GM23248 (cell line): ENCODE results near the gene SEC14L1. TPM values are rescaled to one million over a fixed set of nuclear protein-coding genes. Genes with fewer than 3 reads are reported as not detected.
A peak's percentile ranks its signal among the peaks of the same experiment; 100 is the strongest.
"Not testable (repeated sequence)": the region's sequence is repeated elsewhere in the genome, so short reads cannot be mapped to it uniquely, and the experiment has no call there.

Experiments
- DNase-seq: peaks from one replicate; pipeline ENCODE4 v3.0.0-alpha.2; 2015
- H2AFZ ChIP-seq: fragments of 200-600 bp; sonication (generic); 2 replicates; pipeline ENCODE4 v1.6.1; 2016; ENCODE audit warnings: antibody characterized with exemption
- H3F3A ChIP-seq: fragments of 200-600 bp; sonication (generic); 2 replicates; pipeline ENCODE4 v1.6.1; 2016; ENCODE audit warnings: mild to moderate bottlenecking, antibody characterized with exemption, mixed run types; ENCODE audit not compliant: insufficient read depth
- H3K27ac ChIP-seq: fragments of 200-600 bp; sonication (generic); 2 replicates; pipeline ENCODE4 v1.5.1; 2016; ENCODE audit warnings: mild to moderate bottlenecking
- H3K27me3 ChIP-seq: fragments of 200-600 bp; sonication (generic); replicated peaks from 2 replicates; pipeline ENCODE4 v1.6.1; 2016; ENCODE audit warnings: mild to moderate bottlenecking; ENCODE audit not compliant: insufficient read depth
- H3K36me3 ChIP-seq: fragments of 200-600 bp; sonication (generic); 2 replicates; pipeline ENCODE4 v1.6.1; 2016; ENCODE audit warnings: low read depth, mild to moderate bottlenecking
- H3K4me1 ChIP-seq: fragments of 200-600 bp; sonication (generic); 2 replicates; pipeline ENCODE4 v1.6.1; 2016; ENCODE audit warnings: mild to moderate bottlenecking; ENCODE audit not compliant: insufficient read depth
- H3K4me2 ChIP-seq: fragments of 200-600 bp; sonication (generic); one replicate; pipeline ENCODE4 v1.6.1; 2016; ENCODE audit warnings: mild to moderate bottlenecking; ENCODE audit not compliant: unreplicated experiment
- H3K4me3 ChIP-seq: fragments of 200-600 bp; sonication (generic); 2 replicates; pipeline ENCODE4 v1.5.1; 2016; ENCODE audit warnings: mild to moderate bottlenecking
- H3K79me2 ChIP-seq: fragments of 200-600 bp; sonication (generic); 2 replicates; pipeline ENCODE4 v1.6.1; 2016; ENCODE audit warnings: mild to moderate bottlenecking; ENCODE audit not compliant: insufficient read depth
- H3K9ac ChIP-seq: fragments of 200-600 bp; sonication (generic); 2 replicates; pipeline ENCODE4 v1.6.1; 2016; ENCODE audit warnings: mild to moderate bottlenecking
- H3K9me2 ChIP-seq: fragments of 200-600 bp; sonication (generic); 2 replicates; pipeline ENCODE4 v1.6.1; 2016; ENCODE audit warnings: mixed run types, mild to moderate bottlenecking, moderate library complexity; ENCODE audit not compliant: insufficient read depth
- H3K9me3 ChIP-seq: fragments of 200-600 bp; sonication (generic); one replicate; pipeline ENCODE4 v1.6.1; 2017; ENCODE audit warnings: low read depth
- H4K20me1 ChIP-seq: fragments of 200-600 bp; sonication (generic); 2 replicates; pipeline ENCODE4 v1.6.0; 2016; ENCODE audit not compliant: insufficient read depth
- EZH2 ChIP-seq: fragments of 200-600 bp; sonication (generic); IDR thresholded peaks from 2 replicates; pipeline ENCODE4 v1.6.1; 2018; ENCODE audit warnings: antibody characterized with exemption, mild to moderate bottlenecking; ENCODE audit not compliant: insufficient read depth, poor library complexity, severe bottlenecking
- EZH2phosphoT487 ChIP-seq: fragments of 200-600 bp; sonication (generic); IDR thresholded peaks from 2 replicates; pipeline ENCODE4 v1.6.1; 2018; ENCODE audit warnings: antibody characterized with exemption, moderate library complexity, mild to moderate bottlenecking, low read depth; ENCODE audit not compliant: insufficient read depth
- WGBS, 2 experiments: methylation state at CpG; one replicate each; pipeline ENCODE4 v1.1.6; 2015 to 2017; ENCODE audit warnings: low lambda C conversion rate in 2 of 2, low coverage in 1 of 2; ENCODE audit errors: missing lambda C conversion rate in 2 of 2; 5-methylcytosine and 5-hydroxymethylcytosine counted together
- in situ Hi-C: fragments of 300-500 bp; cut with MboI; formaldehyde crosslinking; loops from 2 replicates; pipeline ENCODE4 v1.15.0; 2020
- polyA plus RNA-seq: library from polyadenylated mRNA; unstranded; fragments of >200 nt; fragmentation: Nextera tagmentation; extraction: Ambion mirVana; gene quantifications from 2 replicates; pipeline ENCODE4 v1.2.1, GENCODE V29; 2016
- total RNA-seq: library from RNA; depleted of rRNA; stranded (reverse); fragments of >200 nt; shearing (Covaris generic); gene quantifications from 2 replicates; pipeline ENCODE4 v1.2.3, GENCODE V29; 2014

The SEC14L1 gene
- total and polyA plus RNA-seq, 2 experiments from 2014 or later = 24.4 to 26.8 TPM

GRCh38 chr17:77148077-77148939 is 7.5 kb downstream of the SEC14L1 start:
- Histone ChIP-seq H3K9me3 (no peaks in the 10 kb centered on the region), H3K4me3 (no peak overlapping the region), H2AFZ (no peak overlapping the region), H4K20me1 (no peaks in the 10 kb centered on the region), H3K27me3 (no peaks in the 10 kb centered on the region), H3K79me2 (peaks cover 94% of the 10 kb centered on the region), H3K9me2 (no peaks in the 10 kb centered on the region), H3K36me3 (peaks cover 21% of the 10 kb centered on the region), H3K27ac (no peak overlapping the region), H3K9ac (no peak overlapping the region), H3F3A (peaks cover 20% of the 10 kb centered on the region), H3K4me2 (no peak overlapping the region), H3K4me1 (peaks cover 39% of the 10 kb centered on the region)
- TF ChIP-seq EZH2 = no peak
- TF ChIP-seq EZH2phosphoT487 = no peak
- 75 to 79% methylated on average over 15 of the region's 15 CpGs for WGBS, 2 experiments
- no peak for DNase-seq
- in situ Hi-C loops = no loop called here

GRCh38 chr17:77148940-77149510 is 8.3 kb downstream of the SEC14L1 start:
- H3K4me1 ChIP-seq = peaks cover 46% of the 10 kb centered on the region
- H3K79me2 ChIP-seq = peaks cover 94% of the 10 kb centered on the region
- H3K4me2 ChIP-seq = no peak overlapping the region
- 81 to 83% methylated on average over 10 of the region's 10 CpGs for WGBS, 2 experiments
- peaks cover 14% of the 10 kb centered on the region for H3K36me3 ChIP-seq
- TF ChIP-seq EZH2phosphoT487 = no peak
- TF ChIP-seq EZH2 = no peak
- no peak overlapping the region for H3K27ac ChIP-seq
- no peak for DNase-seq
- in situ Hi-C loops = no loop called here
- no peaks in the 10 kb centered on the region for H3K9me3 ChIP-seq
- H4K20me1 ChIP-seq = no peaks in the 10 kb centered on the region
- no peak overlapping the region for H3K4me3 ChIP-seq
- H3K27me3 ChIP-seq = no peaks in the 10 kb centered on the region
- H3F3A ChIP-seq = peaks cover 24% of the 10 kb centered on the region
- H2AFZ ChIP-seq = no peak overlapping the region
- no peaks in the 10 kb centered on the region for H3K9me2 ChIP-seq
- no peak overlapping the region for H3K9ac ChIP-seq

GRCh38 chr17:77150196-77150595 is 9.4 kb downstream of the SEC14L1 start:
- H2AFZ ChIP-seq = no peak overlapping the region
- H3K9me3 ChIP-seq = no peaks in the 10 kb centered on the region
- H3K27me3 ChIP-seq = no peaks in the 10 kb centered on the region
- H3K79me2 ChIP-seq = peaks cover 94% of the 10 kb centered on the region
- no peaks in the 10 kb centered on the region for H4K20me1 ChIP-seq
- H3K9me2 ChIP-seq = no peaks in the 10 kb centered on the region
- in situ Hi-C loops = no loop called here
- peaks cover 10% of the 10 kb centered on the region; the same call in 1 of the 2 replicates for H3K36me3 ChIP-seq
- no peak overlapping the region for H3K9ac ChIP-seq
- WGBS, 2 experiments = 85 to 88% methylated on average over 5 of the region's 5 CpGs
- DNase-seq = no peak
- H3K4me1 ChIP-seq = peaks cover 47% of the 10 kb centered on the region
- H3F3A ChIP-seq = peaks cover 25% of the 10 kb centered on the region
- no peak overlapping the region for H3K4me3 ChIP-seq
- no peak overlapping the region for H3K4me2 ChIP-seq
- TF ChIP-seq EZH2 = no peak
- no peak overlapping the region for H3K27ac ChIP-seq

- Histone ChIP-seq H3K4me3 (no peak overlapping the region), H3K79me2 (peaks cover 96% of the 10 kb centered on the region), H4K20me1 (no peaks in the 10 kb centered on the region), H3K36me3 (peaks cover 10% of the 10 kb centered on the region; the same call in 1 of the 2 replicates), H3K9me3 (no peaks in the 10 kb centered on the region), H3K27ac (peak overlapping the region; percentile 82; the same call in 1 of the 2 replicates), H3K4me2 (no peak overlapping the region), H3K4me1 (peaks cover 37% of the 10 kb centered on the region), H3K9me2 (no peaks in the 10 kb centered on the region), H3K27me3 (no peaks in the 10 kb centered on the region), H2AFZ (no peak overlapping the region), H3F3A (peaks cover 21% of the 10 kb centered on the region), H3K9ac (peak overlapping the region; percentile 5)
- WGBS, 2 experiments = 23 to 32% methylated on average over 7 of the region's 7 CpGs
- no peak for DNase-seq
- TF ChIP-seq EZH2phosphoT487 (no peak), EZH2 (no peak)
- in situ Hi-C loops = no loop called here
These were observed 10.4 kb downstream of the SEC14L1 start for GRCh38 chr17:77151186-77151585.

- whole genome bisulfite sequencing, 2 experiments = 38 to 45% methylated on average over 6 of the region's 6 CpGs
- H3K4me2 ChIP-seq = peak overlapping the region; percentile 68
- H3K27ac ChIP-seq = peak overlapping the region; percentile 82
- H3K27me3 ChIP-seq, H3K4me3 ChIP-seq, DNase-seq, H4K20me1 ChIP-seq, H3K9me3 ChIP-seq, in situ Hi-C loops, H2AFZ ChIP-seq, H3K9me2 ChIP-seq: not testable (repeated sequence)
- H3K79me2 ChIP-seq = peaks cover 96% of the 10 kb centered on the region
- H3K4me1 ChIP-seq = peaks cover 35% of the 10 kb centered on the region
- peaks cover 10% of the 10 kb centered on the region; the same call in 1 of the 2 replicates for H3K36me3 ChIP-seq
- peaks cover 21% of the 10 kb centered on the region for H3F3A ChIP-seq
- peak overlapping the region; percentile 55 for H3K9ac ChIP-seq
These were observed 11.3 kb downstream of the SEC14L1 start for GRCh38 chr17:77152056-77152455.
